Stimulated activated CD4-positive, alpha-beta T cell treated with anti-CD3 and anti-CD28 coated beads, Interleukin-2, amount 100 ng/mL, for 4 hours (primary cell): ENCODE results near the gene NDUFS7.

Experiments used
- DNase-seq: peaks from one replicate; pipeline ENCODE4 v3.0.0-alpha.2; 2020; ENCODE audit warnings: low read depth

The NDUFS7 gene

DNA sequence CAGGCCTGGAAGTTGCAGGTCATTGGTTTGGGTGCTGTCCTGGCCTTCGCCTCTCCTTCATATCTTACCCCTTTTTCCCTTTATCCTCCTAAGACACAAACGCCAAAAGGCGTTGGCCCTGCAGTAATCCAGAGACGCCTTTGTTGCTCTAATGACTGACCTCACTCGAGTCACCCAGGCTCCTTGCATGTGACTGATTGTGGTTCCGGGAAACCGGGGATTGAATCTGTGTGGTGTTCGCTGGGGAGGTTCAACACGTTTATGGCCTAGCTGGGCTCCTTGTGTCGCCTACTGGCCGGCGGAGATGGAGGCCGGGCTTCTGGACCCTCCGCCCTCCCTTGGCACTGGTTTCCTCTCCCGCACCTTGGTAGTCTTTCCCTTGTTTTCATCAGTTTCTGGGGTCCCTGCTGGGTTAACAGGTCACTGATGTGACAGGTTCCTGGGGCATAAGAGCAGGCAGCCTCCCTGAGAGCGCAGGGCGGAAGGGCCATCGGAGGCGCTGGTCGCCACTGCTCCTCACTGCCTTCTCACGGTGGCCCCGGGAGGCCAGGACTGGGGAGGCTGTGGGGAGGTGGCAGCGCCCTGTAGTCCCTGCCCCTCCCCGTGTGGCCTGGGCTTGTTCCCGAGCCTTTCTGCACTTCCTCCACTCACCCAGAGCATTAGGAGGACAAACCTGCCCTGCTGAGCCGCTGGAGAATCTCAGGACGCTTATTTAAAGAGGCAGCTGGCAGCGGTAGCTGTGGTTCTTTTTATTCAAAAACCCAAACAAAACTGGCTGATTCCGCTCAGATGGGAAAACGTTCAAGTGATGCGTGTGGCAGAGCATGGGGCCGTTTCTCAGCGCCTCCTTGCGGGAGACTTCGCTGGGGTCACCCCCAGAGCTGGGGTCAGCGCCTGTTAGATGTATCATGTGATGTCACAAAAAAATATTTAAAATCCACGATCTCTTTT, 18.1 kb upstream of the NDUFS7 start:
- DNase-seq = no peak

GRCh38 chr19:1366296-1366695, 17.4 kb upstream of the NDUFS7 start:
- no peak for DNase-seq

DNA sequence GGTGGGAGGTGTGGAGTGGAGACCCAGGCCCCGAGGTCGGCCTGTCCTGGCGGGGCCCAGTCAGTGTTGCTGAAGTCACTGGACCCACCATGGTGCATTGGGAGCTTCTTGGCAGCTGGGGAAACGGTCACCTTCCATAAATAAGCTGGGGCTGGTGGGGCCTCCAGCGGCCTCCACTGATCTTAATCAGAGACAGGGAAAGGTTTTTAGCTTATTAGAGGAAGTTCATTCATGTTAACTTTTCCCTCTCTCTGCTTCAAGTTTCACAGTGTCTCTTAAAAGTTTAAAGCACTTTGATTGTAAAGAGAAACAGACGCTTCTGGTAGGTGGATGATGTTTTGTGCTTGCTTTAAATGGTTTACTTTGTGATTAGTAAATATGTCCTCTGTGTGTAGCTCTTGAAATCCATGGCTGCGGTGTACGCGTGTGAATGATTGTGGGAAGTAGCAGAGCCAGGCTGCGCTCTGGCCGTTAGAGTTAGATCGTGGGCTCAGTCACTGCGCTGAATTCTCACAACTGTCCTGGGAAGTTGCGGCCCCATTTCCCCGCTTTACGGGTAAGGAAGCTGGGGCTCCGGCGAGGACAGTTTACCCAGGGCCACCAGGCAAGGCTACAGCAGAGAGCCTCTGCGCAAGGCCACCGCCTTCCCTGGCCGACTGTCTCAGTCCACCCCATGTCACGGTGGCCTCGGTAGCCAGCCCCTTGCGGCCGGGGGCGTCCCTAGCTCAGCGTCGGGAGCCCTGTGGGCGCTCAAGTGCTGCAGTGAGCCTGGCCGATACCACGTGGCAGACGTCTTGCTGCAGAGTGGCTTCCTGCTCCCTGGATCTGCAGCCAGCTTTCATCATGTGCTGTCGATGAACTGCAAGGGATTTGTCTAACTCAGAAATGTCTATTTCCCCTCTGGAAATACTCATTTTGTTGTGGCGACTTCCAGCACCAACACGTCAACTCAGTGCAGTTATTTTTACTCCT, 16.5 kb upstream of the NDUFS7 start:
- no peak for DNase-seq

DNA sequence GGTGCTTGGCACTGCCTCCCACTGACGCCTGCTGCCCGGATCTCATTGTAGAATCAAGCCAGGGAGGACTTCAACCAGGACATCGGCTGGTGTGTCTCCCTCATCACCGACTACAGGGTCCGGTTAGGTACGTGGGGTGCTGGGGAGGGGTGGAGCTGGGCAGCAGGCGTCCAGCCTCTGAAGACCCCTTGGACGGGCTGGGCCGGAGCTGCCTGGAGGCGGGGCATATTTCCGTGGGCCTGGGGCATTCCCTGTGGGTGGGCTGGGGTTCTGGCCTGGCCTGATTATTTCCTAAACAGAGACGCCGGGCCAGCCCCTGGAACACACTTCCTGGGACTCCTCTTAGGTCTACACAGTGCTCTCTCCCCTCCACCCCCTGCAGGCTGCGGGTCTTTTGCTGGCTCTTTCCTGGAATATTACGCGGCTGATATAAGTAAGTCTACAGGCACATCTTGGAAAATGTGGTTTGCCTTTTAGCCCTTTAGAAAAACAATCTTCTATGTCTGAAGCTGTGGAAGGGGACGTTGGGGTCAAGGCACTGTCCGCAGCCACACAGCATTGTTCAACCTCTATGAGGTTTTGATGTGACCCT, 14.4 kb upstream of the NDUFS7 start:
- DNase-seq = no peak

DNA sequence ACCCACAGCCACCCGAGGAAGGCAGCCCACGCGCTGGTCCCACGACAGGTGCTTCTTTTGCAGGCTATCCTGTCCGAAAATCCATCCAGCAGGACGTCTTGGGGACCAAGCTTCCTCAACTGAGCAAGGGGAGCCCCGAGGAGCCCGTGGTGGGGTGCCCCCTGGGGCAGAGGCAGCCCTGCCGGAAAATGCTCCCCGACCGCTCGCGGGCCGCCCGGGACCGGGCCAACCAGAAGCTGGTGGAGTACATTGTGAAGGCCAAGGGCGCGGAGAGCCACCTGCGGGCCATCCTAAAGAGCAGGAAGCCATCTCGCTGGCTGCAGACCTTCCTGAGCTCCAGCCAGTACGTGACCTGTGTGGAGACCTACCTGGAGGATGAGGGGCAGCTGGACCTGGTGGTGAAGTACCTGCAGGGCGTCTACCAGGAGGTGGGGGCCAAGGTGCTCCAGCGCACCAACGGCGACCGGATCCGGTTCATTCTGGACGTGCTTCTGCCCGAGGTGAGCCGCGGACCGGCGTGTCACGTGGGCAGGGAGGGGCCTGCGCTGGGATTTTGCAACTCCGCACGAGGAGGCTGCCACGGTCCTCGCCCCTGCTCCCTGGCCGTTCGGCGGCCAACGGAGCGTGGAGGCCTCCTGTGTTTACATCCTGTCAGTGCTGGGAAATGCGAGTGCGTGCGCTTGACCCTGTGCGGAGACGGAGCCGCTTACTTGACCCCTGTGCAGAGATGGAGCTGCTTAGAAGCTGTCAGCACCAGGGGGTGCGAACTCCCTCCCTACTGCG, 12.9 kb upstream of the NDUFS7 start:
- DNase-seq = no peak

GRCh38 chr19:1373042-1373533, 10.6 kb upstream of the NDUFS7 start:
- no peak for DNase-seq

DNA sequence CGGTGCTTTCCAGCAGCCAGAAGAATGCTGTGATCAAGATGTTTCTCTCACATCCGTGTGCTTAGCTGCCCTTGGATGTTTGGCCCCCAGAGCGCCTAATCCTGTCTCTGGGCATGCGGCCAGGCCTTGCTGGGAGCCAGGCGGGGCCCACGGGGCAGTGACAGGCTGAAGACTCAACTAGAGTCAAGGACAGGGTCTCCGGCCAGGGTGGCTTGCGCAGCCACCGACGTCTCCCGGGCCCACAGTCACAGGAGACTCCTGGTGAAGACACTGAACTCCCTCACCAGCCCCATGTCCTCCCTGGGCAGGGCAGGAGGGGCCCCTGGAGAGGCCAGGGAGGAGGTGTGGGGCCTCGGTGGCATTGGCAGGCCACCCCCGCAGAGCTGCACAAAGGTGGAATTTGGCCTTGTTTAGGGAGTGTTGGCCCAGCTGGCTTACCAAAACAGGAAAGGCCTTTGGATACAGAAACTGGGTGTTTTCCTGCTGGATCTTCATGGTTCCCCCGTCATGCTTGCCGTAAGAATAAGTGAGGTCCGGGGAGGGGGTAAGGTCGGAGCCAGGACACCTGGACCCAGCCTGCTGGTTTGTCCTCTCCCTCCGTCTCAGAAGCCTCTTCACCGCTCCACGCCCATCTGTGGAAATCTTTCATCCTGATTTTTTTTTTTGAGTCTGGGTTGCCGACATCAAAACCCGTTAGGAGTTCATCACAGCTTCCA, 10.0 kb upstream of the NDUFS7 start:
- no peak for DNase-seq

GRCh38 chr19:1374250-1374577, 9.5 kb upstream of the NDUFS7 start:
- no peak for DNase-seq

- DNase-seq = no peak
Observed at GRCh38 chr19:1376415-1376805, 7.3 kb upstream of the NDUFS7 start.

GRCh38 chr19:1377176-1377964, 6.3 kb upstream of the NDUFS7 start:
- no peak for DNase-seq

DNA sequence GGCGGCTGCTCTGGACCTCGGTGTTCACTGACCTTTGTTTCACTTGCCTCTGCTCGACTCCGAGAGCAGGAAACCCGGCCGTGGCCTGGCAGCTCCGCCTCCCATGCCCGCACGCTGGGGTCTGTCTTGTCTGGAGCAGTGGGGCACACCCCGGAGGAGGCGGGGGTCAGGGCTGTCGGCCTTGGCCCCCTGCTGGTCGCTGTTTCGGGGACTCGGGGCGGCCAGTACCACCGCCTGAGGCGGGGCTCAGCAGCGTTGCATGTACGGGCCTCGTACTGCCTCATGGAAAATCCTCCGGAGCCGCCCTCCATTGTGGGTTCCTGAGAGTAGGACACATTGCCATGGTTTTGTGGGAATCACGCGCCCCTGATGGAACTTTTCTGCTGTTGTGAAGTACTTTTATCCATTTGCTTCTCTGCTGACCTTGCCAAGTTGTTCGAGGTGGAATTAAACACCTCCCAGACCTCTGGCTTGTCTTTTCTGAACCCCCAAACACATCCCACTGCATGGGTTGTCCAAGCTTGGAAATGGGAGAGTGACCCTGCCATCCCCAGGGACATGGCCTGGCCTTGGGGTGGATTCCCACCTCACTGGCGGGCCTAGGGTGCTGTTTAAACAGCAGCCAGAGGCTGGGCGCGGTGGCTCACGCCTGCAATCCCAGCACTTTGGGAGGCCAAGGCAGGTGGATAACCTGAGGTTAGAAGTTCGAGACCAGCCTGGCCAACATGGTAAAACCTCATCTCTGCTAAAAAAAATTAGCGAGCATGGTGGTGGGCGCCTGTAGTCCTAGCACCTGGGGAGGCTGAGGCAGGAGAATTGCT, 5.5 kb upstream of the NDUFS7 start:
- DNase-seq = no peak

- DNase-seq = no peak
Observed at GRCh38 chr19:1379126-1379905, 4.4 kb upstream of the NDUFS7 start.

DNA sequence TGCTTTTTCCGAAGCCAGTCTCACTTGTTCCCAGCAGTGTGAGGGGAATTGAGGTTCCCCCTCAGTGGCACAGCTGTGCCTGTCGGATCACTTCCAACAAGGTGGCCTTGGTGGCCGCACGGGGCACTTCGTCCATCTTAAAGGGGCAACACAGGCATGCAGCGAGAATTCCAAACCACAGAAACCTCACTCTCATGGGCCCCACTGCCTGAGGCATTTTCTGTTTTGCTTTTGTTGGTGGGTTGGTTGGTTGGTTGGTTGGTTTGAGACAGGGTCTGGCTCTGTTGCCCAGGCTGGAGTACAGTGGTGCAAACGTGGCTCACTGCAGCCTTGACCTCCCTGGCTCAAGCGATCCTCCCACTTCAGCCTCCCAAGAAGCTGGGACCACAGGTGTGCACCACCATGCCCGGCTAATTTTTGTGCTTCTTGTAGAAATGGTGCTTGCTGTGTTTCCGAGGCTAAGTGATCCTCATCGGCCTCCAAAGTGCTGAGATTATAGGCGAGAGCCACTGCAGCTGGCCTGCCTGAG, 3.7 kb upstream of the NDUFS7 start:
- no peak for DNase-seq

DNA sequence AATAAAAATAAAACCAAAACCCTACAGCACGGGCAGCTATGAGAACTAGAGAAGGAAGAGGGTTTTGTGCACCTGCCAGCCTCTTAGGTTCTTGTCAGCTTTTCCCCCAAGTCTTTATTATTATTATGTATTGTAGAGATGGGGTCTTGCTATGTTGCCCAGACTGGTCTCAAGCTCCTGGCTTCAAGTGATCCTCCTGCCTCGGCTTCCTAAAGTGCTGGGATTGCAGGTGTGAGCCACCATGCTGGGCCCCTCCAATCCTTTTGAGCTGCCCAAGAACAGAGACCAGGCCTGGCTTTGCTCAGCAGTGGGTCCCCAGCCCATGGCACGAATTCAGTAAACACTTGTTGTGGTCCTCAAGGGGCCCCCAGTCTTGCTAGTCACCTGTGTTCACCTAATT, 1.5 kb upstream of the NDUFS7 start:
- DNase-seq = no peak

- no peak for DNase-seq
Observed at GRCh38 chr19:1383017-1383311, 743 bp upstream of the NDUFS7 start.

DNA sequence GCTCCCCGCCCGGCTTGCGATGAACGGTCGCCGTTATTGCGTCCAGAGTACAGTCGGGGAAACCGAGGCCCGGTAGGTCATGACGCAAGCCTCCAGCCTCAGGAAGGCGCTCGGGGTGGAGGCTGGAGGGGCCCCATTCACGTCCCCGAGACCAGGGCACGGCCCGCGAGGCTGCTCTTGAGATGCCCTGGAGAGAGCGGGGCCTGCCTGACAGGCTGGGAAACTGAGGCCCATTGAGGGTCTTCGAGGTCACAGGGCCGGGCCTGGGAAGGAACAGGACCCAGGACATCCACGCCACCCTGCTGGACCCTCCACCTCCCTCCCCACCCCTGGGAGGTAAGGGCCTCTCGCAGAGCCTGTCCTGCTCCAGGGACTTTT, 367 bp downstream of the NDUFS7 start:
- DNase-seq = no peak

DNA sequence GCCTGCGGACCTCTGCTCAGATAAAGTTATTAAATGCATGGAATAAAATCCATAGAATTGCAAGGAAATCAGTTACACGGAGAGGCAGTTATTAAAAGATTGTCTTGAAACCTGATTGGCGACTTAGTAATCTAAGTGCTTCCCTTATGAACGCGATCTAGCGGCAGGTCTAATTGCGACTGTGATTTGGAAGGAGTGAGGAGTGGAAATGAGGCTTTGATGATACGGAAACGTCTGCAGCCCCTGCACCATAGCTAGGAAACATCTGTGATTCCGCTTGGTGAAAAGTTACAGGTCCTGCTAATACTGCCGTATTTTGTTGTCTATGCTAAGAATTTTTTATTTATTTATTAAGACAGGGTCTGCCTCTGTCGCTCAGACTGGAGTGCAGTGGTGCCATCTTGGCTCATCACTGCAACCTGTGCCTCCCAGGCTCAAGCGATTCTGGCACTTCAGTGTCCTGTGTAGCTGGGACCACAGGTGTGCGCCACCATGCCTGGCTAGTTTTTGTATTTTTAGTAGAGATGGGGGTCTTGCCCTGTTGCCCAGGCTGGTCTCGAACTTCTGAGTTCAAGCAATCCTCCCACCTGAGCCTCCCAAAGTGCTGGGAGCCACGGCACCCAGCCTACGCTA, 887 bp downstream of the NDUFS7 start:
- DNase-seq = no peak

DNA sequence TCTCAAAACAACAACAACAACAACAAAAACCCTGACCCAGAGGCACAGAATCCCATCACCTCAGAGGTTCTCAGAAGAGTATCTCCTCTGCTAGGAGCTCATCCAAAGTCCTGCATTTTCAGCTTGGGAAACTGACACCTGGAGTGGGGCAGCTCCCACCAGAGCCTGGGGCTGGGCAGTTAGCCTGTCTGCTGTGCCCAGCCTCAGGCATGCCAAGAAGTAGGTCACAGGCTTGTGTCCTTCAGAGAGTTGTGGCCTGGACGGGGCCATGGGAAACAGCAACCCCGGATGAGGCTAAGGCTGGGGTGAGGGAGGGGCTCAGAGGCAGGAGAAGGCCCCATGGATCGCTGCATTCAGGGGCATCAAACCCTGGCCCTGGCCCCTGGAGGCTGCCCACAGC, 2.1 kb downstream of the NDUFS7 start:
- DNase-seq = no peak
